ENCODE data around the gene DAPK2.

The DAPK2 gene

DNA sequence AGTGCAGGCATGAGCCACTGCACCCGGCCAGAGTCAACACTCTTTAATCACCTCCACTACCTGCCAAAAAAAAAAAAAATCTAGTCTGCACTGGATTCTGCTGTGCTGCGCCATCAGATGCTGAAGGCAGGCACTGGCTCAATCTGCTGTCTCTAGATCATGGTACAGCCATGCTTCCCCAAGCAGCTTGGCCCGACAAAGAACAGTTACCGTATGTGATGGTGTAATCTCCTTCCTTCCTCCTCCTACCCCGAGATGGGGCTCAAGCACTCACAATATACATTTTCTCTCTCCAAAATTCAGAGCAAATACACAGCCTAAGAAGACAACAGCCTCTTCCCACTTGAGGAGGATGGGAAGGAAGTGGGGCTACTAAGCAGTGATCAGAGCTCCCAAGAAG, 45.1 kb downstream of the DAPK2 start:
- no peak overlapping the region for H3K4me3 ChIP-seq (ENCODE audit: low read depth, low read length)
- TF ChIP-seq, protein P1, sequence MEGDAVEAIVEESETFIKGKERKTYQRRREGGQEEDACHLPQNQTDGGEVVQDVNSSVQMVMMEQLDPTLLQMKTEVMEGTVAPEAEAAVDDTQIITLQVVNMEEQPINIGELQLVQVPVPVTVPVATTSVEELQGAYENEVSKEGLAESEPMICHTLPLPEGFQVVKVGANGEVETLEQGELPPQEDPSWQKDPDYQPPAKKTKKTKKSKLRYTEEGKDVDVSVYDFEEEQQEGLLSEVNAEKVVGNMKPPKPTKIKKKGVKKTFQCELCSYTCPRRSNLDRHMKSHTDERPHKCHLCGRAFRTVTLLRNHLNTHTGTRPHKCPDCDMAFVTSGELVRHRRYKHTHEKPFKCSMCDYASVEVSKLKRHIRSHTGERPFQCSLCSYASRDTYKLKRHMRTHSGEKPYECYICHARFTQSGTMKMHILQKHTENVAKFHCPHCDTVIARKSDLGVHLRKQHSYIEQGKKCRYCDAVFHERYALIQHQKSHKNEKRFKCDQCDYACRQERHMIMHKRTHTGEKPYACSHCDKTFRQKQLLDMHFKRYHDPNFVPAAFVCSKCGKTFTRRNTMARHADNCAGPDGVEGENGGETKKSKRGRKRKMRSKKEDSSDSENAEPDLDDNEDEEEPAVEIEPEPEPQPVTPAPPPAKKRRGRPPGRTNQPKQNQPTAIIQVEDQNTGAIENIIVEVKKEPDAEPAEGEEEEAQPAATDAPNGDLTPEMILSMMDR (IDR thresholded peaks at IDR 0.05; ENCODE audit: low read depth, low read length, missing control alignments) = no peak
- no peak for DNase-seq (ENCODE audit: low read depth)
- in situ Hi-C loops (cut with HindIII; ENCODE audit: low sequenced_read_pairs) = no loop called here

- no peak overlapping the region for H3K4me3 ChIP-seq (ENCODE audit: low read depth, low read length)
- TF ChIP-seq, protein P1 (IDR thresholded peaks at IDR 0.05; ENCODE audit: low read depth, low read length, missing control alignments) = no peak
- in situ Hi-C loops (cut with HindIII; ENCODE audit: low sequenced_read_pairs) = no loop called here
- no peak for DNase-seq (ENCODE audit: low read depth)
Measured at GRCh38 chr15:64000183-64000951, 45.9 kb downstream of the DAPK2 start.

DNA sequence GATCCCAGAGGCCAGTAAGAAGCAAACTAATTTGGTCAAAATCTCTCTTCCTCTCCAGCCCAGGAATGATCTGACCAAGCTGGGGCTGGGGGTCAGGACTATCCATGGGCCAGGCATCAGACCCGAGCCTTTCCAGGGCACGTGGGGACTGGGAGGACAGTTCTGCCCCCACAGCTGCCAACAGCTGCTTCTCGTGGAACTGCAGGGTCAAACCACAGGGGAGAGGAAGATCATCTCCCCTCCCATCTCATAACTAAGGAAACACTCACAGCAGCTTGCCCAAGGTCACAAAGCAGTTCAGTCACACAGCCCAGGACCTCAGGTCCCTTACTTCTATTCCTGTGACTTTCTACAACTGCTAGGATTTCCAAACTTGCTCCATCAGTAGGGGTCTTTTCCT, 47.1 kb downstream of the DAPK2 start:
- TF ChIP-seq, protein P1 (IDR thresholded peaks at IDR 0.05; ENCODE audit: low read depth, low read length, missing control alignments) = no peak
- H3K4me3 ChIP-seq (ENCODE audit: low read depth, low read length) = no peak overlapping the region
- no peak for DNase-seq (ENCODE audit: low read depth)
- in situ Hi-C loops (cut with HindIII; ENCODE audit: low sequenced_read_pairs) = no loop called here

GRCh38 chr15:63998489-63998888, 47.8 kb downstream of the DAPK2 start:
- no peak for DNase-seq (ENCODE audit: low read depth)
- in situ Hi-C loops (cut with HindIII; ENCODE audit: low sequenced_read_pairs) = no loop called here
- no peak overlapping the region for H3K4me3 ChIP-seq (ENCODE audit: low read depth, low read length)
- TF ChIP-seq, protein P1 (IDR thresholded peaks at IDR 0.05; ENCODE audit: low read depth, low read length, missing control alignments) = no peak

- in situ Hi-C loops (cut with HindIII; ENCODE audit: low sequenced_read_pairs) = no loop called here
- TF ChIP-seq, protein P1 (IDR thresholded peaks at IDR 0.05; ENCODE audit: low read depth, low read length, missing control alignments) = no peak
- no peak for DNase-seq (ENCODE audit: low read depth)
- H3K4me3 ChIP-seq (ENCODE audit: low read depth, low read length) = no peak overlapping the region
Measured at GRCh38 chr15:63997715-63998442, 48.4 kb downstream of the DAPK2 start.

DNA sequence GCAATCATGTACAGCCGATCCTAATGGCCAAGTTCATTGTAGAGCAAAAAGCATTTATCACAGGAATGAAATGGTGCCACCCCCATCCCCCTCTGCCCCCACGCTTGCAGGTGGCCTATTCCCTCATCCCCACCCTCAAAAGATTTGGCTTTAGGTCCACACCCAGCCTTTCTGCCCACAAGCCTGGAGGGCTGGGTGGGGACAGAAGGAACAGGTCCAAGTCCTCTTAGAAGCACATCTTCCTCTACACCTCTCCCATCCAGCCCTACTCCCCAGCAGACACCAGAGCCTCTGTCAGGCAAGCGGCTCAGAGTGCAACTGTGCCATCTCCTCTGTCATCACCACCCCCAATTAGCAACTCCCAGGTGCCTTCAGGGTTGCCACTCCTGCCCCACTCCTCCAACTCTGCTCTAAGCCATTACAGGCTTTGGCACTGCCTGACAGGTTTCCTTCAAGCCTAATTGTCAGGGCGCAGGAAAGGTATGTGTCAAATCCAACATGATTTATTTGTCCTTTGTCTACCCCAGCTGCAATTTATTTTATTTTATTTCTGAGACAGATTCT, 49.4 kb downstream of the DAPK2 start:
- in situ Hi-C loops (cut with HindIII; ENCODE audit: low sequenced_read_pairs) = no loop called here
- DNase-seq (ENCODE audit: low read depth) = no peak
- H3K4me3 ChIP-seq (ENCODE audit: low read depth, low read length) = no peak overlapping the region
- TF ChIP-seq, protein P1 (IDR thresholded peaks at IDR 0.05; ENCODE audit: low read depth, low read length, missing control alignments) = no peak

Data from astrocyte of the cerebellum (primary cell).